ENCODE data around the gene HDAC3.

The HDAC3 gene

GRCh38 chr5:141597814-141598213 lies 38.8 kb downstream of the HDAC3 start:
- no peak overlapping the region for H3K4me3 ChIP-seq (ENCODE audit: low read depth, low read length)
- DNase-seq (ENCODE audit: low read depth, low spot score), result no peak
- in situ Hi-C loops (cut with HindIII; ENCODE audit: low sequenced_read_pairs), result no loop called here
- TF ChIP-seq, protein P1, sequence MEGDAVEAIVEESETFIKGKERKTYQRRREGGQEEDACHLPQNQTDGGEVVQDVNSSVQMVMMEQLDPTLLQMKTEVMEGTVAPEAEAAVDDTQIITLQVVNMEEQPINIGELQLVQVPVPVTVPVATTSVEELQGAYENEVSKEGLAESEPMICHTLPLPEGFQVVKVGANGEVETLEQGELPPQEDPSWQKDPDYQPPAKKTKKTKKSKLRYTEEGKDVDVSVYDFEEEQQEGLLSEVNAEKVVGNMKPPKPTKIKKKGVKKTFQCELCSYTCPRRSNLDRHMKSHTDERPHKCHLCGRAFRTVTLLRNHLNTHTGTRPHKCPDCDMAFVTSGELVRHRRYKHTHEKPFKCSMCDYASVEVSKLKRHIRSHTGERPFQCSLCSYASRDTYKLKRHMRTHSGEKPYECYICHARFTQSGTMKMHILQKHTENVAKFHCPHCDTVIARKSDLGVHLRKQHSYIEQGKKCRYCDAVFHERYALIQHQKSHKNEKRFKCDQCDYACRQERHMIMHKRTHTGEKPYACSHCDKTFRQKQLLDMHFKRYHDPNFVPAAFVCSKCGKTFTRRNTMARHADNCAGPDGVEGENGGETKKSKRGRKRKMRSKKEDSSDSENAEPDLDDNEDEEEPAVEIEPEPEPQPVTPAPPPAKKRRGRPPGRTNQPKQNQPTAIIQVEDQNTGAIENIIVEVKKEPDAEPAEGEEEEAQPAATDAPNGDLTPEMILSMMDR (IDR thresholded peaks at IDR 0.05; ENCODE audit: low read depth, low read length), result no peak

DNA sequence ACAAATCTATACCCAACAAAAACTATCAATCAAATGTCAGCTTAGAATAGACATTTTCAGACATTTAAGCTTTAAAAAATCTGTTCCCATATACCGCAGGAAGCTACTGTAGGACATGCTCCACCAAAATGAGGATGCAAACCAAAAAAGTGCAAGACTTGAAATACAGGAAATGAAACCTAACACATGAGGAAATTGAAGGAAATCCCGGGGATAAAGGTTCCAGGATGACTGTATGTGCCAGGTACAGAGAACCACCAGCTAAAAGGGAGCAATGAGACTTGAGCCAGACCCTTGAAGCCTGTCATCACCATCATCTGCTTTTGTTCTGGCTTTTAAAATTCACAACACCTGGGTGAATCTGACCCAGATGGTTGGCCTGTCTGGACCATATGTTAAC lies 39.3 kb downstream of the HDAC3 start:
- H3K4me3 ChIP-seq (ENCODE audit: low read depth, low read length), result no peak overlapping the region
- DNase-seq (ENCODE audit: low read depth, low spot score), result no peak
- TF ChIP-seq, protein P1 (IDR thresholded peaks at IDR 0.05; ENCODE audit: low read depth, low read length), result no peak
- in situ Hi-C loops (cut with HindIII; ENCODE audit: low sequenced_read_pairs), result no loop called here

DNA sequence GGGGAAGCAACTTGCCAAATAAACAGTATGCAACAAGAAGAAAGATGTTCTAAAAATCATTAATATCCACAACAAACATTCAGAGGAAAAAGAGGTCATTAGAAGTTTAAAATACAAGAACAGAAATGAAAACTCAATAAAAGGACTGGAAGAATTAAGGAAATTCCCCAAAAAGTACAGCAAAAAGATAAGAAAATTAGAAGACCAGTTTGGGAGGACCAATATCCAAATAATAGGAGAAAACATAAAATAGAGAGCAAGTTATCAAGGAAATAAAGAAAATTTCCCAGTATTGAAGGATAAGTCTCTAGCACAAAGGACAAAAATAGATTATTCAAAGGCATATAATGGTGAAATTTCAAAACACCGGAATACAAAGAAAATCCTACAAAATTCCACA lies 39.8 kb downstream of the HDAC3 start:
- DNase-seq (ENCODE audit: low read depth, low spot score), result no peak
- TF ChIP-seq, protein P1 (IDR thresholded peaks at IDR 0.05; ENCODE audit: low read depth, low read length), result no peak
- H3K4me3 ChIP-seq (ENCODE audit: low read depth, low read length), result no peak overlapping the region
- in situ Hi-C loops (cut with HindIII; ENCODE audit: low sequenced_read_pairs), result no loop called here

- DNase-seq (ENCODE audit: low read depth, low spot score), result no peak
- TF ChIP-seq, protein P1 (IDR thresholded peaks at IDR 0.05; ENCODE audit: low read depth, low read length), result no peak
- no peak overlapping the region for H3K4me3 ChIP-seq (ENCODE audit: low read depth, low read length)
- in situ Hi-C loops (cut with HindIII; ENCODE audit: low sequenced_read_pairs), result no loop called here
These were observed 46.5 kb downstream of the HDAC3 start for GRCh38 chr5:141590127-141590526.

DNA sequence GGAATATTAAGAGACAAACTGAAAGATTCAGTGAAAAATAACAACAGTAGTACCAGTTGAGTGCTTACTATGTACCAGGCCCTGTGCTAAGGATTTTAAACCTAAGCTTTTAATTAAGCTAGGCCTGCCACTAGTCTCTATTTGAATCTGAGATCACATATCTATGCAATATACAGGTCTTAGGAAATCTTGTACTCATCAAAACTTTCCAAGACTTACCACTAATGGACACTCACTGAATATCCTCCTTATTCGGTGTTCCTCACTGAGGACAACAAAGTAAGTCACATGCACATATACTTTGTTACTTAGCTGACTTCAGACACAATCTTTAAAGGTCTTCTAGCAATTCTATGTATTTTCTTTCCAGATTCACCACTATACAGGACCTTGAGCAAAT lies 50.4 kb downstream of the HDAC3 start:
- no peak overlapping the region for H3K4me3 ChIP-seq (ENCODE audit: low read depth, low read length)
- in situ Hi-C loops (cut with HindIII; ENCODE audit: low sequenced_read_pairs), result no loop called here
- TF ChIP-seq, protein P1 (IDR thresholded peaks at IDR 0.05; ENCODE audit: low read depth, low read length), result no peak
- DNase-seq (ENCODE audit: low read depth, low spot score), result no peak

GRCh38 chr5:141585594-141585993 lies 51.1 kb downstream of the HDAC3 start:
- DNase-seq (ENCODE audit: low read depth, low spot score), result no peak
- H3K4me3 ChIP-seq (ENCODE audit: low read depth, low read length), result no peak overlapping the region
- TF ChIP-seq, protein P1 (IDR thresholded peaks at IDR 0.05; ENCODE audit: low read depth, low read length), result no peak
- in situ Hi-C loops (cut with HindIII; ENCODE audit: low sequenced_read_pairs), result no loop called here

DNA sequence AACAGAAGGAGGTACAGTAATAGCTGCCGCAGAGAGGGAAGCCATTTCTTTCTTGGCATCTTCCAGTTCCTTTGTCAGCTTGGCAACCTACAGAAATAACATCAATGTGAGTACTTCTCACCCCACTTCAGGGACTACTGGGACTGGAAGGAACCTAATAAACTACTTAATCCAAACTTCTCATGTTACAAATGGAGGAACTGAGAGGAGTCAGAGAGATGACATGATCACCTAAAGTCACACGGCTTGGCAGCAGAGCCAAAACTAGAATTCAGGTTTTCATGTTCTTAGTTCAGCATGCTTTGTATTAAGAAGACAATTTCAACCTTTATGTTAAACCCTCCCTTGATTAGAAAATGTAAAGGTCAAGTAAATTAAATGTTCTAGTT lies 62.5 kb downstream of the HDAC3 start:
- in situ Hi-C loops (cut with HindIII; ENCODE audit: low sequenced_read_pairs), result no loop called here
- H3K4me3 ChIP-seq (ENCODE audit: low read depth, low read length), result no peak overlapping the region
- TF ChIP-seq, protein P1 (IDR thresholded peaks at IDR 0.05; ENCODE audit: low read depth, low read length), result no peak
- no peak for DNase-seq (ENCODE audit: low read depth, low spot score)

Measured in astrocyte of the spinal cord (primary cell).